Measurements from ENCODE around the gene RFX4.

Gene RFX4
- 0 reads per million in 4 donors for total RNA-seq

GRCh38 chr12:106582641-106583230, at the start of gene RFX4:
Gene RFX4 (plus strand): TSS chr12:106583004. CDS start chr12:106583321, 317 bp downstream.
- no peak for DNase-seq

GRCh38 chr12:106541201-106541600, 41.6 kb upstream of the RFX4 start:
- no peak for DNase-seq

- no peak for DNase-seq
Observed at GRCh38 chr12:106551410-106551809, 31.4 kb upstream of the RFX4 start.

GRCh38 chr12:106552228-106552627, 30.6 kb upstream of the RFX4 start:
- DNase-seq = no peak

GRCh38 chr12:106564678-106565329, 18.0 kb upstream of the RFX4 start:
- DNase-seq = no peak

DNA sequence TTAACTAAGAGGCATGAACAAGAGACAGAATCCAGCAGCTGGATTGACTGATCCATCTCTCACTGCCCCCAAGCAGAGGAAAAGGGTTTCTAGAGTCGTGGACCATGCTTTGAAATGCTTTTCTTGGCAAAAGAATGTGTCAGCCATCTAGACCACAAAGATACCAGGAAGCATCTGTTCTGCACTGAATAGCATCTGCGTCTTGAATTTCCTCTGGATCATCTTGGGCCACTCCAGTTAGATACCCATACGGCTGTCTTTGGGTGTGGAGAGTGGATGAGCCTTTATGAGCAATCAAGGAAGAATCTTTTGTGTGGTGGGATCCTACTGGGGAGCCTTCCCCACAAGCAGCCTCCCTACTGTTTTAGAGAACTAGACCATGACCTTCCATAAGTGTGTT, 16.0 kb upstream of the RFX4 start:
- DNase-seq = no peak

DNA sequence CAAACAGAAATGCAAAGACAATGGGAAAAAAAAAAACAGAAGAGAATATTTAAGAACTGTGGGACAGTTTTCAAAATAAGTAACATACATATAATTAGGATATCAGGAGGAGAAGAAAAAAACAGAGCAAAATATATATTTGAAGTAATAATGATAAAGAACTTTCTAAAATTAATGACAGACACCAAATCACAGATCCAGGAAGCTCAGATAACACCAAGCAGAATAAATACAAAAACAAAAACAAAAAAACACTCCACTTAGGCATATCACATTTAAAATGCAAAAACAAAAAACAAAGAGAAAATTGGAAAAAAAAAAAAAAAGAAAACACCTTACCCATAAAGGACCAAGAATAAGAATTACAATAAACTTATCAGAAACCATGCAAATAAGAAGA, 9.6 kb upstream of the RFX4 start:
- no peak for DNase-seq

GRCh38 chr12:106576848-106577247, 6.0 kb upstream of the RFX4 start:
- no peak for DNase-seq

GRCh38 chr12:106580671-106581508, 1.9 kb upstream of the RFX4 start:
- DNase-seq = no peak

- DNase-seq = no peak
Observed at GRCh38 chr12:106581543-106582248, 1.1 kb upstream of the RFX4 start.

- DNase-seq = no peak
Observed at GRCh38 chr12:106582249-106582591, 584 bp upstream of the RFX4 start.

- peak in 1 of 5 donors; percentile 5 for DNase-seq
Observed at GRCh38 chr12:106583242-106584103, 669 bp downstream of the RFX4 start.

DNA sequence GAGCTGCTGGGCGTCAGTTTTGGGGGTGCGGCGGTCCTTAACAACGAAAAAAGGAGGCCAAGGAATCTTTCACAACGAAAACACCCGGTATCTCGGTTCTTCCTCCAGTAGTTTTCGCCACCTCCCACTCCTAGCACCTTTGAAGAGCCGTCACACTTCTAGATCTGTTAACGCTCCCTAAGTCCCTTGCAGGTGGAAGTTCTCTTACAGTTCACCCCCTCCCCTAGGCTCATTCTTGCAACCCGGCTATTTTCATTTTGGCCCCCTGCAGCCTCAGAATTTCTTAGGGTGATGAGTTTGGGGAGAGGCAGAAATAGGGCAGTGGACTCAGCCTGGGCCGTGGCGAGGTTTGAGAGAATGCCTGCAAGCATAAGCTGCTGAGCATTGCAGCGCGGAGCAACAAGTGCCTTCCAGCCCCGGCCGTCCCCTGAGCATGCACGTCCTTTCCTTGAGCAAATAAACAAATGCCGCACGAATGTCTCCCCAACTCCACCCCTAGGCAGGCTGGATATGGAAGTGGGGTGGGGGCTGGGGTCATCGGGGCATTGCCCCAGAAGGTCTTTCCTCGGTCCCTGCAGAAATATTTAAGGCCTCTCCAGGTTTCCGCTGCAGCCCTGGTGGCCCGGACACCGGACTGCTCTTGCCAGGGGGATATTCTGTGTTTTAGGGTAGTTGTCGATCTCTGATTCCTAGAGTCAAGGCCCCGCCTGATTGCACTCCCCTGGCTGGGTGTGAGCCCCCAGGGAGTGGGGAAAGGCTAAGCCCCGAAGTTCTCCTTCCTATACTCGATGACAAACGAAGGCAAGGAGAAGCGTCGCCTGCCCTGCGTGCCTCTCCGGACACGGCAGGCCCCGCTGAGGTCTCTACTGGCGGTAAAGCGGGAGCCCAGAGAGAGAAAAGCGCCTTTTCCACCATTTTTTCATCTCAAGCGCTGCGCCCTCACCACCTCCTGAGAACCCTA, 1.6 kb downstream of the RFX4 start:
- no peak for DNase-seq

DNA sequence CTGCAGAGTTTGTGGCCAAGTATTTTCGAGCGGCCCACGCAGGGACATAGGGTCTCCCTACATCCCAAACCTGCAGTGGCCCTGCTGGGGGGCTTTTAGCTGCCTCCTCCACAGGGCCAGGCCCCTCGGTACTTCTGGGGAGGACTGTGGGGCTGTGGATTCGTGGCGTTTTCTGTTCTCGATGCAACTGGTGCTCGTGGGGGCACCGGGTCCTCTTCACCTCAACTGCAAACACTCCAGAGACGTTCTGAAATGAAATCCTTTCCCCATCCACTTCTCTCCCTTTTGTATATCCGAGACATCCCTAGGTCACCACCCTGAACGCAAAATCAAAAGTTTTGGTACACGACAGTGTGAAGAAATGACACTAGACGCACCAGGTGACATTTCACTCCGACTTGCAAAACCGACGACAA, 2.3 kb downstream of the RFX4 start:
- no peak for DNase-seq

GRCh38 chr12:106585521-106586277, 2.9 kb downstream of the RFX4 start:
- DNase-seq = no peak

GRCh38 chr12:106586278-106586802, 3.5 kb downstream of the RFX4 start:
- DNase-seq = no peak

- no peak for DNase-seq
Observed at GRCh38 chr12:106586803-106587684, 4.2 kb downstream of the RFX4 start.

DNA sequence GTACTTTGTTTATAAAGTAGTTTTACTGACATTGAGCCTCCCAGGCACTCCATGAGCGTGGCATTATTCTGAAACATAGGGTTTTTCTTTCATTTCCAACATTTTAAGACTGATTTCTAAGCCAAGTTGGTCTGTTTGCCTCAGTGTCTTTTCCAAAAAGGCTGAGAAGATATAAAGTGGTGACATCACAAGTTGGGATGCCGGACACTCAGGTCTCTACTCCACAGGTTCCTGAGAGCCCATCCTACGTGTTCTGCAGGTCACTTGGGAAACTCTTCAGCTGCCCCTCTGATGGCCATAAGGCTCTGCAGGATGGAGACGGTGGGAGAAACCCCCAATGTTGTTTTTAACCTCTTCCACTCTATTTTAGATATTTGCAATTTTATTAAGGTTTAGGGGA, 6.0 kb downstream of the RFX4 start:
- no peak for DNase-seq

- DNase-seq = no peak
Observed at GRCh38 chr12:106590601-106591000, 7.8 kb downstream of the RFX4 start.
